Neural progenitor cell (in vitro differentiated cells): ENCODE data around the gene LRRC27. TPM values are rescaled to one million over a fixed set of nuclear protein-coding genes. Genes with fewer than 3 reads are reported as not detected.
A peak's percentile ranks its signal among the peaks of the same experiment; 100 is the strongest.

Source experiments
- DNase-seq: peaks from one replicate; pipeline ENCODE4 v3.0.0-alpha.2; 2016; ENCODE audit warnings: low spot score
- H2AFZ ChIP-seq: fragments of 200-600 bp; sonication (generic); replicated peaks from 2 replicates; pipeline ENCODE4 v1.6.1; 2016; ENCODE audit warnings: antibody characterized with exemption
- H3F3A ChIP-seq: fragments of 200-600 bp; sonication (generic); 2 replicates; pipeline ENCODE4 v1.6.1; 2016; ENCODE audit warnings: antibody characterized with exemption, low read depth
- H3K27ac ChIP-seq: fragments of 200-600 bp; sonication (generic); 2 replicates; pipeline ENCODE4 v1.5.1; 2016; ENCODE audit warnings: mild to moderate bottlenecking
- H3K27me3 ChIP-seq: fragments of 200-600 bp; sonication (generic); 2 replicates; pipeline ENCODE4 v1.6.1; 2016; ENCODE audit warnings: mild to moderate bottlenecking, moderate library complexity
- H3K36me3 ChIP-seq: fragments of 200-600 bp; sonication (generic); 2 replicates; pipeline ENCODE4 v1.5.1; 2016
- H3K4me1 ChIP-seq: fragments of 200-600 bp; sonication (generic); 2 replicates; pipeline ENCODE4 v1.6.1; 2016; ENCODE audit warnings: mixed run types
- H3K4me2 ChIP-seq: fragments of 200-600 bp; sonication (generic); 2 replicates; pipeline ENCODE4 v1.6.1; 2016
- H3K4me3 ChIP-seq: fragments of 200-600 bp; sonication (generic); 2 replicates; pipeline ENCODE4 v1.5.1; 2016
- H3K79me2 ChIP-seq: fragments of 200-600 bp; sonication (generic); 2 replicates; pipeline ENCODE4 v1.6.1; 2016; ENCODE audit warnings: low read depth
- H3K9ac ChIP-seq: fragments of 200-600 bp; sonication (generic); 2 replicates; pipeline ENCODE4 v1.6.1; 2016
- H3K9me3 ChIP-seq: fragments of 200-600 bp; sonication (generic); 2 replicates; pipeline ENCODE4 v1.5.1; 2016; ENCODE audit warnings: low read depth
- H4K20me1 ChIP-seq: fragments of 200-600 bp; sonication (generic); 2 replicates; pipeline ENCODE4 v1.6.1; 2016; ENCODE audit warnings: low read depth
- H3K27ac Mint-ChIP-seq: 3 replicates; pipeline ENCODE4 v1.8.0; 2021; ENCODE audit warnings: mixed read lengths
- H3K27me3 Mint-ChIP-seq: 2 replicates; pipeline ENCODE4 v1.8.0; 2022; ENCODE audit warnings: low read depth, mild to moderate bottlenecking, inconsistent platforms, moderate library complexity, mixed read lengths; ENCODE audit not compliant: insufficient read depth
- H3K36me3 Mint-ChIP-seq: 3 replicates; pipeline ENCODE4 v1.8.0; 2021; ENCODE audit warnings: mixed read lengths
- H3K4me1 Mint-ChIP-seq: 3 replicates; pipeline ENCODE4 v1.8.0; 2021; ENCODE audit warnings: mixed read lengths
- H3K4me3 Mint-ChIP-seq: 3 replicates; pipeline ENCODE4 v1.8.0; 2021; ENCODE audit warnings: mild to moderate bottlenecking, moderate library complexity, mixed read lengths
- H3K9me3 Mint-ChIP-seq: 3 replicates; pipeline ENCODE4 v1.8.0; 2020; ENCODE audit warnings: mixed read lengths
- EZH2 ChIP-seq: fragments of 200-600 bp; sonication (generic); IDR thresholded peaks from 2 replicates; pipeline ENCODE4 v1.6.1; 2017; ENCODE audit warnings: antibody characterized with exemption, mild to moderate bottlenecking, moderate library complexity
- EZH2phosphoT487 ChIP-seq: fragments of 200-600 bp; sonication (generic); IDR thresholded peaks from 2 replicates; pipeline ENCODE4 v1.6.1; 2017; ENCODE audit warnings: antibody characterized with exemption
- total RNA-seq: library from RNA; depleted of rRNA; stranded (reverse); fragments of >200 nt; gene quantifications from 2 replicates; pipeline ENCODE4 v1.2.3, GENCODE V29; 2015; ENCODE audit warnings: low replicate concordance
- TF ChIP-seq, protein P1 (sequence below): fragments of 200-600 bp; sonication (generic); IDR thresholded peaks from 2 replicates; pipeline ENCODE4 v1.5.1; 2017; ENCODE audit warnings: antibody characterized with exemption, mild to moderate bottlenecking

Gene LRRC27
- total RNA-seq, 1 donor from 2014 or later = 16.9 TPM

DNA sequence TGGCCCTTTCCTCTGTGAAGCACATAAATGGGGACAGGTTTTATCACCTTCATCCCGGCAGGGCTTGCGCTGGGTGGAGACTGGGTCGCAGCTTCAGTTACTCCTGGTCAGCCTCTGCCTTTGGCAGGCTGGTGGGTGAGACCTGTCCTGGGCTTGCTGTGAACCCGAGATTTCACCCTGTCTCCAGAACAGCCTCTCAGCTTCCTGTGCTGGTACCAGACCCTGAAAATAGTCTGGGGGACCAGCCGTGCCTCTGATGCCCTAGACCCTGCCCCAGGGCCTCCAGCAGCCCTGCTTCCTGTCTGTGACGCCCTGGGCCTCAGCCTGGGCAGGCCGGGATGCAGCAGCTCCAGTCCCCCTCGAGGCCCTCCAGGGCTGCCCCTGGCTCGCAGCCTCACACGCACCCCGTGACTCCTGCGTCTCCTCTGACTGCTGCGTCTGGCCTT lies 51.8 kb downstream of the LRRC27 start:
- no peak overlapping the region for H3K4me3 ChIP-seq
- H2AFZ ChIP-seq = no peak overlapping the region
- Mint-ChIP-seq H3K9me3 (no peaks in the 10 kb centered on the region), H3K4me1 (peaks cover 9% of the 10 kb centered on the region), H3K4me3 (no peak overlapping the region), H3K36me3 (peaks cover 2% of the 10 kb centered on the region), H3K27me3 (peaks cover 11% of the 10 kb centered on the region), H3K27ac (peak overlapping the region; percentile 53)
- peaks cover 4% of the 10 kb centered on the region for H3F3A ChIP-seq
- no peaks in the 10 kb centered on the region for H3K9me3 ChIP-seq
- no peaks in the 10 kb centered on the region for H3K36me3 ChIP-seq
- H3K9ac ChIP-seq = no peak overlapping the region
- no peak overlapping the region for H3K4me2 ChIP-seq
- TF ChIP-seq EZH2phosphoT487 (no peak), EZH2 (no peak)
- TF ChIP-seq, protein P1, sequence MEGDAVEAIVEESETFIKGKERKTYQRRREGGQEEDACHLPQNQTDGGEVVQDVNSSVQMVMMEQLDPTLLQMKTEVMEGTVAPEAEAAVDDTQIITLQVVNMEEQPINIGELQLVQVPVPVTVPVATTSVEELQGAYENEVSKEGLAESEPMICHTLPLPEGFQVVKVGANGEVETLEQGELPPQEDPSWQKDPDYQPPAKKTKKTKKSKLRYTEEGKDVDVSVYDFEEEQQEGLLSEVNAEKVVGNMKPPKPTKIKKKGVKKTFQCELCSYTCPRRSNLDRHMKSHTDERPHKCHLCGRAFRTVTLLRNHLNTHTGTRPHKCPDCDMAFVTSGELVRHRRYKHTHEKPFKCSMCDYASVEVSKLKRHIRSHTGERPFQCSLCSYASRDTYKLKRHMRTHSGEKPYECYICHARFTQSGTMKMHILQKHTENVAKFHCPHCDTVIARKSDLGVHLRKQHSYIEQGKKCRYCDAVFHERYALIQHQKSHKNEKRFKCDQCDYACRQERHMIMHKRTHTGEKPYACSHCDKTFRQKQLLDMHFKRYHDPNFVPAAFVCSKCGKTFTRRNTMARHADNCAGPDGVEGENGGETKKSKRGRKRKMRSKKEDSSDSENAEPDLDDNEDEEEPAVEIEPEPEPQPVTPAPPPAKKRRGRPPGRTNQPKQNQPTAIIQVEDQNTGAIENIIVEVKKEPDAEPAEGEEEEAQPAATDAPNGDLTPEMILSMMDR = no peak
- no peak overlapping the region for H3K27ac ChIP-seq
- H3K79me2 ChIP-seq = no peaks in the 10 kb centered on the region
- H3K27me3 ChIP-seq = no peaks in the 10 kb centered on the region
- no peak for DNase-seq
- no peaks in the 10 kb centered on the region for H3K4me1 ChIP-seq
- H4K20me1 ChIP-seq = no peaks in the 10 kb centered on the region

DNA sequence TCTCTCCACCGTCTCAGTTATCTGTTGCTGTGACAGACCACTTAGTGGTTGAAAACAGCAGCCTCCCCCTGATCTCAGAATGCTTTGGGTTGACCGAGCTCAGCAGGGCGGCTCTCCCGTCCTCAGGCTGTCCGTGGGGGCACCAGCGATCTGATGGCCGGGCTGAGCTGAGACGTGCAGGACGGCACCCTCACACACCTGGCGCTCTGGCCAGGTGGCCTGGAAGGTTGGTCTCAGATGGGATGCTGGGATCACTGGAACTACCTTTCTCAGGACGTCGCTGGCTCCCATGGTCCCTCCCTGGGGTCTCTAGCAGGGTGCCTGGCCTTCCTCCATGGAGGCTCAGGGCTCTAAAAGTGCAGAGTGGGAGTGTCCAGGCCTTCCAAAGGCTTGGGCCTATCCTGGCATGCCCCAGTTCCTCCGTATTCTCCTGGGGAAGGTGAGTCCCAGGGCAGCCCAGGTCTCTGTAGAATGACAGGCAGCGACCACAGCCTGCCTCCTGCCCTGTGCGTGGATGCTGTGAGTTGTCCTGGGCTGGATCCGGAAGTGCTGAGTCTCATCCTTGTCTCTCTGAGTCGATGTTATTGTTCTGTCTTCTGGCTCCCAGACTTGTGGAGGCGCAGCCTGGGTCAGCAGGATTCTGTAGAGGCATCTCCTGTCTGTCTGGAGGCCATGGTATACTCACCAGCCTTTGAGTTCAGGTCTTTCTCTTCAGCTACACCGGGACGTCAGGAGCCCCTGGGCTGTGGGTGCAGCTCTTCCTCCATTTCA lies 52.8 kb downstream of the LRRC27 start:
- no peaks in the 10 kb centered on the region for H3K79me2 ChIP-seq
- H3K27me3 ChIP-seq = no peaks in the 10 kb centered on the region
- DNase-seq = no peak
- peaks cover 9% of the 10 kb centered on the region for H3K4me1 Mint-ChIP-seq
- H3K4me3 ChIP-seq = no peak overlapping the region
- H4K20me1 ChIP-seq = no peaks in the 10 kb centered on the region
- no peaks in the 10 kb centered on the region for H3K9me3 Mint-ChIP-seq
- H3K36me3 ChIP-seq = no peaks in the 10 kb centered on the region
- peaks cover 11% of the 10 kb centered on the region for H3K27me3 Mint-ChIP-seq
- H3K9me3 ChIP-seq = no peaks in the 10 kb centered on the region
- H3K9ac ChIP-seq = no peak overlapping the region
- H3K27ac ChIP-seq = no peak overlapping the region
- no peak overlapping the region for H3K4me2 ChIP-seq
- TF ChIP-seq, protein P1 = no peak
- no peak for TF ChIP-seq EZH2phosphoT487
- no peak for TF ChIP-seq EZH2
- H2AFZ ChIP-seq = no peak overlapping the region
- peaks cover 9% of the 10 kb centered on the region for H3K4me1 ChIP-seq
- H3K27ac Mint-ChIP-seq = peak overlapping the region; percentile 2
- no peak overlapping the region for H3K4me3 Mint-ChIP-seq
- H3F3A ChIP-seq = peaks cover 14% of the 10 kb centered on the region
- H3K36me3 Mint-ChIP-seq = no peaks in the 10 kb centered on the region

DNA sequence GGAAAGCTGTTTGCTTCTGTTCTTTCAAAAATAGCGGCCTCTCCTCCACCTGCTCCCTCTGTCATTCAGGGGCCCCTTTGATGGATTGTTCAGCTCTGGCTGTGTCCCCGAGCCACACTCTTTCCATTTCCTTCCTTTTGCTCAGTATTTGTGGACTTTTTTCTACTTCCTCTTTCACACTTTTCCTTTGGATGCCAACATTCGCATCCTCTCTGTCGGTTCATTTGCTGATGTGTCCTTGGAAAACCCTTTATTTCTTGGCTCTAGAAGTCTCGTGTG lies 53.3 kb downstream of the LRRC27 start:
- H3K27me3 Mint-ChIP-seq = peaks cover 13% of the 10 kb centered on the region
- TF ChIP-seq, protein P1 = no peak
- TF ChIP-seq EZH2phosphoT487 (no peak), EZH2 (no peak)

More for the DNA sequence above, 53.3 kb downstream of the LRRC27 start:
- no peak overlapping the region for H3K4me3 Mint-ChIP-seq
- H4K20me1 ChIP-seq = no peaks in the 10 kb centered on the region
- no peaks in the 10 kb centered on the region for H3K36me3 Mint-ChIP-seq
- H3K9me3 ChIP-seq = no peaks in the 10 kb centered on the region
- H3K4me1 Mint-ChIP-seq = peaks cover 9% of the 10 kb centered on the region
- H2AFZ ChIP-seq = no peak overlapping the region
- no peak overlapping the region for H3K9ac ChIP-seq
- H3K36me3 ChIP-seq = no peaks in the 10 kb centered on the region
- no peak overlapping the region for H3K27ac ChIP-seq
- H3K79me2 ChIP-seq = no peaks in the 10 kb centered on the region
- peaks cover 14% of the 10 kb centered on the region for H3F3A ChIP-seq
- H3K27ac Mint-ChIP-seq = peak overlapping the region; percentile 2
- H3K9me3 Mint-ChIP-seq = no peaks in the 10 kb centered on the region
- no peak for DNase-seq
- no peaks in the 10 kb centered on the region for H3K27me3 ChIP-seq
- H3K4me2 ChIP-seq = no peak overlapping the region
- H3K4me3 ChIP-seq = no peak overlapping the region
- H3K4me1 ChIP-seq = peaks cover 9% of the 10 kb centered on the region
